ENCODE data around the gene VIL1. TPM values are rescaled to one million over a fixed set of nuclear protein-coding genes. Genes with fewer than 3 reads are reported as not detected.

Gene VIL1
- total and polyA plus RNA-seq, 4 donors, result 0.06 to 0.77 (median 0.15) TPM

DNA sequence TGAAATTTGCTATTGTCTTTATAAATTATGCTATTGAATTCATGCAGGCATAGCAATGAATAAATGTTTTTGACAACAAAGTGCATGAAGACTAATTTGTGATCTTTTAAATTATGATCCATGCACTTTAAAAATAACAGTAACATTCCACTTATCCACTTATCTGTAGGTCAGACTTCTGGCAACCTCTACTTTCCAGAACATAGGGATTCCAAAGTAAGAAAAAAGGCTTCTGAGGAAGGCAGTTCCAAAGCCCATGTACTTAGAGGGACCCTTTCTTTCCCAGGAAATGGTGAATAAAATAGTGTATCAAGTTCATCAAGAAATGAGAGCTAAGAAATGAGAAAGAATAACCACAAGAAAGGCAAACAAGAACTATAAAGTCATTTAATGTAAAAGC lies 58.3 kb downstream of the VIL1 start:
- ATAC-seq (ENCODE audit: insufficient read depth, low FRiP score), result no peak
- H3K36me3 ChIP-seq (ENCODE audit: control insufficient read depth in 4 of 4, insufficient read depth in 4 of 4, low read length in 4 of 4), result peaks cover 5 to 24% (median 18%) of the 10 kb centered on the region in 4 donors
- no peaks in the 10 kb centered on the region for H3K9me3 ChIP-seq (ENCODE audit: control insufficient read depth in 4 of 4, insufficient read depth in 3 of 4, low read length in 3 of 4)
- H3K4me1 ChIP-seq (ENCODE audit: control insufficient read depth in 5 of 5, insufficient read depth in 5 of 5, low read length in 5 of 5), result peaks cover 0 to 10% (median 0%) of the 10 kb centered on the region in 5 donors
- H3K9ac ChIP-seq (ENCODE audit: insufficient read depth in 1 of 2, low read length in 2 of 2), result no peak overlapping the region
- DNase-seq, result no peak
- TF ChIP-seq, protein P1, sequence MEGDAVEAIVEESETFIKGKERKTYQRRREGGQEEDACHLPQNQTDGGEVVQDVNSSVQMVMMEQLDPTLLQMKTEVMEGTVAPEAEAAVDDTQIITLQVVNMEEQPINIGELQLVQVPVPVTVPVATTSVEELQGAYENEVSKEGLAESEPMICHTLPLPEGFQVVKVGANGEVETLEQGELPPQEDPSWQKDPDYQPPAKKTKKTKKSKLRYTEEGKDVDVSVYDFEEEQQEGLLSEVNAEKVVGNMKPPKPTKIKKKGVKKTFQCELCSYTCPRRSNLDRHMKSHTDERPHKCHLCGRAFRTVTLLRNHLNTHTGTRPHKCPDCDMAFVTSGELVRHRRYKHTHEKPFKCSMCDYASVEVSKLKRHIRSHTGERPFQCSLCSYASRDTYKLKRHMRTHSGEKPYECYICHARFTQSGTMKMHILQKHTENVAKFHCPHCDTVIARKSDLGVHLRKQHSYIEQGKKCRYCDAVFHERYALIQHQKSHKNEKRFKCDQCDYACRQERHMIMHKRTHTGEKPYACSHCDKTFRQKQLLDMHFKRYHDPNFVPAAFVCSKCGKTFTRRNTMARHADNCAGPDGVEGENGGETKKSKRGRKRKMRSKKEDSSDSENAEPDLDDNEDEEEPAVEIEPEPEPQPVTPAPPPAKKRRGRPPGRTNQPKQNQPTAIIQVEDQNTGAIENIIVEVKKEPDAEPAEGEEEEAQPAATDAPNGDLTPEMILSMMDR (IDR thresholded peaks at IDR 0.05; ENCODE audit: control extremely low read depth, extremely low read depth), result no peak
- H3K4me3 ChIP-seq, result no peak overlapping the region
- no peaks in the 10 kb centered on the region for H3K27me3 ChIP-seq (ENCODE audit: control insufficient read depth in 3 of 3, insufficient read depth in 3 of 3, low read length in 2 of 3)
- H3K27ac ChIP-seq (ENCODE audit: low read depth in 1 of 2, low read length in 1 of 2), result no peak overlapping the region

DNA sequence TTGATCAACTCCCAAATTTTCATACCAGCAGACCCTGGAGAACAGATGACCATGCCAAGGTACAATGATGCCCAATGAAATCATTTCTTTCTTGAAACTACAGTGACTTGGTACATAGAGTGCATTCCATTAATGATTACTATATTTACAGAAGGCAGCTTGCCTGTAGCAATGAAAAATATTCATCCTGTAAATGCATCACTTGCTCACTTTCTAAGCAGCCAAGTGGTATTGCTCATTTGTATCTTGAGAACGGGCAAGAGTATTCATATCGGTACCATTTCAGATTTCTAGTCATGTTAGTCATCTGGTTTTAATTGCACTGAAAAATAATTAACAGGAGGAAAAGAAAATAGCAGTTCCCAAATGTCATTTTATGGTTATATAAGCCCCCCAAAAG lies 59.6 kb downstream of the VIL1 start:
- Histone ChIP-seq H3K4me3 (no peak overlapping the region), H3K4me1 (ENCODE audit: control insufficient read depth in 5 of 5, insufficient read depth in 5 of 5, low read length in 5 of 5) (peaks cover 0 to 10% (median 0%) of the 10 kb centered on the region in 5 donors), H3K27ac (ENCODE audit: low read depth in 1 of 2, low read length in 1 of 2) (no peak overlapping the region), H3K9me3 (ENCODE audit: control insufficient read depth in 4 of 4, insufficient read depth in 3 of 4, low read length in 3 of 4) (no peaks in the 10 kb centered on the region), H3K36me3 (ENCODE audit: control insufficient read depth in 4 of 4, insufficient read depth in 4 of 4, low read length in 4 of 4) (peaks cover 5 to 20% (median 15%) of the 10 kb centered on the region in 4 donors), H3K27me3 (ENCODE audit: control insufficient read depth in 3 of 3, insufficient read depth in 3 of 3, low read length in 2 of 3) (no peaks in the 10 kb centered on the region), H3K9ac (ENCODE audit: insufficient read depth in 1 of 2, low read length in 2 of 2) (no peak overlapping the region)
- DNase-seq (no peak), ATAC-seq (ENCODE audit: insufficient read depth, low FRiP score) (no peak)
- TF ChIP-seq, protein P1 (IDR thresholded peaks at IDR 0.05; ENCODE audit: control extremely low read depth, extremely low read depth), result no peak
- 90 to 95% methylated on average over 2 of the region's 2 CpGs for WGBS, 2 donors

DNA sequence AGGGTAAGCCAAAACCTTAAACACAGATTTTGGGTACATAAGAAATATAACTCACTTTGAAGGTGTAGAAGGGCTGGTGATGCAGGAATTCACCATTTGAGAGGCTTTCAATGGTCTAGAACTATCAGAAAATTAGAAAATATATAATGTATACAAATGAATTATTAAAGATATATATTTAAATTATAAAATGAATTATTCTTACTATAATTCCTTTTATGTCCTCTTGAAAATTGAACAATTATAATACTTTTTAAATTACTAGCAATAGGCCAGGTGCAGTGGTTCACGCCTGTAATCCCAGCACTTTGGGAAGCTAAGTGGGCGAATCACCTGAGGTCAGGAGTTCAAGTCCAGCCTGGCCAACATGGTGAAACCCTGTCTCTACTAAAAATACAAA lies 60.7 kb downstream of the VIL1 start:
- H3K4me3 ChIP-seq, result no peak overlapping the region
- H3K9ac ChIP-seq (ENCODE audit: insufficient read depth in 1 of 2, low read length in 2 of 2), result no peak overlapping the region
- 97 to 100% methylated on average over 2 of the region's 2 CpGs for WGBS, 2 donors
- H3K27ac ChIP-seq (ENCODE audit: low read depth in 1 of 2, low read length in 1 of 2), result no peak overlapping the region
- TF ChIP-seq, protein P1 (IDR thresholded peaks at IDR 0.05; ENCODE audit: control extremely low read depth, extremely low read depth), result no peak
- H3K36me3 ChIP-seq (ENCODE audit: control insufficient read depth in 4 of 4, insufficient read depth in 4 of 4, low read length in 4 of 4), result peaks cover 5 to 16% (median 10%) of the 10 kb centered on the region in 4 donors
- H3K4me1 ChIP-seq (ENCODE audit: control insufficient read depth in 5 of 5, insufficient read depth in 5 of 5, low read length in 5 of 5), result peaks cover 0 to 10% (median 0%) of the 10 kb centered on the region in 5 donors
- H3K9me3 ChIP-seq (ENCODE audit: control insufficient read depth in 4 of 4, insufficient read depth in 3 of 4, low read length in 3 of 4), result no peaks in the 10 kb centered on the region
- ATAC-seq (ENCODE audit: insufficient read depth, low FRiP score) (no peak), DNase-seq (no peak)
- H3K27me3 ChIP-seq (ENCODE audit: control insufficient read depth in 3 of 3, insufficient read depth in 3 of 3, low read length in 2 of 3), result no peaks in the 10 kb centered on the region

DNA sequence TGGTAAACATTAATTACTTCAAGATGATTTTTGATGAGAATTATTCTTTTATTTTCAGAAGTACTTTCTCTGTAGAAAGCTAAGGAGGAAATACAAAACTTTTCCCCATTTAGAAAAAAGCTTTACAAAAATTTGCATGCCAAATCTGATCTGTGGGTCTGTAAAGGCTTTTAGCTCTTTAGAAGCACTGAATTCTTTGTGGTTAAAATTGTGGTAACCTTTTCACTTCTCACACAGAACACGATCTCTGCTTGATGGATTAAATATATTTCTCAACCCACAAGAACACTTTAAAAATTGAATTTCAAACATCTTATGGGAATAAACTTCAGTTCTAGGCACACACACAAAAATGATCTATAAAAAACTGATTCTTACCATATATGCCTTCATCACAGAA lies 63.7 kb downstream of the VIL1 start:
- 35 to 40% methylated on average over 1 of the region's 1 CpG for WGBS, 2 donors
- H3K27me3 ChIP-seq (ENCODE audit: control insufficient read depth in 3 of 3, insufficient read depth in 3 of 3, low read length in 2 of 3), result no peaks in the 10 kb centered on the region

More for the DNA sequence above, 63.7 kb downstream of the VIL1 start:
- ATAC-seq (ENCODE audit: insufficient read depth, low FRiP score) (no peak), DNase-seq (no peak)
- Histone ChIP-seq H3K4me3 (no peak overlapping the region), H3K9me3 (ENCODE audit: control insufficient read depth in 4 of 4, insufficient read depth in 3 of 4, low read length in 3 of 4) (no peaks in the 10 kb centered on the region), H3K36me3 (ENCODE audit: control insufficient read depth in 4 of 4, insufficient read depth in 4 of 4, low read length in 4 of 4) (peaks cover 9 to 19% (median 13%) of the 10 kb centered on the region in 4 donors), H3K9ac (ENCODE audit: insufficient read depth in 1 of 2, low read length in 2 of 2) (no peak overlapping the region), H3K4me1 (ENCODE audit: control insufficient read depth in 5 of 5, insufficient read depth in 5 of 5, low read length in 5 of 5) (peaks cover 0 to 6% (median 0%) of the 10 kb centered on the region in 5 donors), H3K27ac (ENCODE audit: low read depth in 1 of 2, low read length in 1 of 2) (no peak overlapping the region)
- TF ChIP-seq, protein P1 (IDR thresholded peaks at IDR 0.05; ENCODE audit: control extremely low read depth, extremely low read depth), result no peak

Measured in lung (tissue), 12 donors.